ENCODE measurements around the gene NRL.
"Not testable (repeated sequence)": the region's sequence is repeated elsewhere in the genome, so short reads cannot be mapped to it uniquely, and the experiment has no call there.

Gene NRL

GRCh38 chr14:24108336-24108874, 6.3 kb downstream of the NRL start:
- no peak for DNase-seq (ENCODE audit: low read depth)
- no peak overlapping the region for H3K4me3 ChIP-seq (ENCODE audit: low read length)
- TF ChIP-seq CTCF (conservative IDR thresholded peaks at IDR 0.05; ENCODE audit: low read length), result no peak

DNA sequence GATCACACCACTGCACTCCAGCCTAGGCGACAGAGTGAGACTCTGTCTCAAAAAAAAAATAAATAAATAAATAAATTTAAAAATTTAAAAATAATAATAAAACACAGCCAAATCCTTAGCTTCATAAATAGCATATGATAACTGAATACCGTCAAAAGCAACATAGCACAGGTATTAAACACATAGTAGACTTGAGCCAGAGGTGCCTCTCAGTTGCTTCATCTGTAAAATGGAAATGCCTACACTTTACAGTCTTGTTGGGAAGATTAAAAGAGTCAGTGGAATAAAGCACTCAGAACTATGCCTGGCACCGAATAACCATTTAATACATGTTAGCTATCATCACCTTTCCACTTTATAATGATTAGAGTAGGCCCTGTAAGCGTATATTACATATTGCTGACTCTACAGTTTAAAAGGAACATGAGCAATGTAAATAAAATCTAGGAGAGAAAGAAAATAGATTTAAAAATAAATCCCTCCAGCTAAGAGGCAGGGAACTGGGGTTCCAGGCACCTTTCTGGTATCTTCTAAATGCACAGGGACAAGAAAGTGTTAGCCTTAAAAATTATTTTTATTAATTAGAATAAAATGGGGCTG, 8.0 kb downstream of the NRL start:
- no peak for TF ChIP-seq CTCF (conservative IDR thresholded peaks at IDR 0.05; ENCODE audit: low read length)
- DNase-seq (ENCODE audit: low read depth), result no peak
- H3K4me3 ChIP-seq (ENCODE audit: low read length), result no peak overlapping the region

DNA sequence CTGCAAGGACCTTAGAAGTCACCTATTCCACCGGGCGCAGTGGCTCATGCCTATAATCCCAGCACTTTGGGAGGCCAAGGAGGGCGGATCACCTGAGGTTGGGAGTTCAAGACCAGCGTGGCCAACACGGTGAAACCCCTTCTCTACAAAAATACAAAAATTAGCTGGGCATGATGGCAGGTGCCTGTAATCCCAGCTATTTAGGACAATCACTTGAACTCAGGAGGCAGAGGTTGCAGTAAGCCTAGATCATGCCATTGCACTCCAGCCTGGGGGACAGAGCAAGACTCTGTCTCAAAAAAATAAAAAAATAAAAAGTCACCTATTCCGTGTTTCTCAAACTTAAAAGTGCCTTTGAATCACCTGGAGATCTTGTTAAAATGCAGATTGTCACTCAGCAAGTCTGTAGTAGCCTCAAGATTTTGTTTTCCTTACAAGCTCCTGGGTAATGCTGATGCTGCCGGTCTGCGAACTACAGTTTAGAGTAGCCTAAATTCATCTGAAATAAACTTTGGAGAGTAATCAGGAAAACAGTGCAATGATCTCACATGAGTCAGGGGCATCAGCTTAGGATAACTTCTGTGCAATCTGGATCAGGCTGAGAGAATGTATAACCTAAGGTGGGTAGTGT, 9.0 kb downstream of the NRL start:
- DNase-seq (ENCODE audit: low read depth); H3K4me3 ChIP-seq (ENCODE audit: low read length): not testable (repeated sequence)

DNA sequence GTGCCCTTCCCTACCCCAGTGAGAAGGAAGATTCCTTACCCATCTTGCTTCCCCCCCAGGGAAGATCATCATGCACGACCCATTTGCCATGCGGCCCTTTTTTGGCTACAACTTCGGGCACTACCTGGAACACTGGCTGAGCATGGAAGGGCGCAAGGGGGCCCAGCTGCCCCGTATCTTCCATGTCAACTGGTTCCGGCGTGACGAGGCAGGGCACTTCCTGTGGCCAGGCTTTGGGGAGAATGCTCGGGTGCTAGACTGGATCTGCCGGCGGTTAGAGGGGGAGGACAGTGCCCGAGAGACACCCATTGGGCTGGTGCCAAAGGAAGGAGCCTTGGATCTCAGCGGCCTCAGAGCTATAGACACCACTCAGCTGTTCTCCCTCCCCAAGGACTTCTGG, 11.3 kb downstream of the NRL start:
- no peak overlapping the region for H3K4me3 ChIP-seq (ENCODE audit: low read length)
- no peak for TF ChIP-seq CTCF (conservative IDR thresholded peaks at IDR 0.05; ENCODE audit: low read length)
- no peak for DNase-seq (ENCODE audit: low read depth)

- no peak for TF ChIP-seq CTCF (conservative IDR thresholded peaks at IDR 0.05; ENCODE audit: low read length)
- H3K4me3 ChIP-seq (ENCODE audit: low read length), result no peak overlapping the region
- no peak for DNase-seq (ENCODE audit: low read depth)
These were observed 12.2 kb downstream of the NRL start for GRCh38 chr14:24102357-24103048.

GRCh38 chr14:24100982-24101494, 13.7 kb downstream of the NRL start:
- no peak for DNase-seq (ENCODE audit: low read depth)
- H3K4me3 ChIP-seq (ENCODE audit: low read length), result no peak overlapping the region
- TF ChIP-seq CTCF (conservative IDR thresholded peaks at IDR 0.05; ENCODE audit: low read length), result no peak

DNA sequence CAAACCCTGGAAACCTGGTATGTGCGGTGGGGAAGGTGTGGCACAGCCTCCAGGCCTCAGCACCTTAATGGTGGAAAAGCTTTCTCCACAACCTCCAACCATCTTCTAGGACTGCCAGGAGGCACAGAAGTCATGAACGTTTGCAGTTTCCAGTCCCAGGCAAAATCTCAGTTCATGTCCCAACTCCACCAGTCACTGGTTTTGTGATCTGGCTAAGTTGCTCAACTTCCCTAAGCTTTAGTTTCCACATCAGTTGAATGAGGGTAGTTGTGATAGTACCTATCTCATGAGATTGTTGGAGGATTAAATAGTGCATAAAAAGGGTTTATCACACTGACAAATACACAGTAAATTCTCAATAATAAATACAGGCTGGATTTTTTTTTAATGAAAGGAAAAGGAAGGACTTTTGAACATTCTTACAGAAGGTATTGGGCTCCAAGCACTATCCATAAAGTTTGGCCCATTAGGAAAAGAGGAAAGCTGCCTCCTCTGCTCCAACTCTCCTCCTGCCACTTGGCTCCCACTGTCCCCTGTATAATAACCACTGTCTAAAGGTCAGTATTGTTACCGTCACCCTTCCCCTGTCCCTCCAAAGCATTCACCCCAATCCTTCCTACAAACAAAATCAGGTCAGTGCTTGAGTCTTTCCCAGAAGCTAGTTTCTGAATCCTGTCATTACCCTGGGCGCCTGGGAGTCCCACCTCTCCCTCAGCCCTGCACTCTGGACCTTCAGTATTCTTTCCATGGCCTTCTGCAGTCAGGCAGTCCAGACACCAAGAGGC, 14.4 kb downstream of the NRL start:
- DNase-seq (ENCODE audit: low read depth), result no peak
- H3K4me3 ChIP-seq (ENCODE audit: low read length), result no peak overlapping the region
- TF ChIP-seq CTCF (conservative IDR thresholded peaks at IDR 0.05; ENCODE audit: low read length), result no peak
